HS-5 (cell line): Measurements from ENCODE around the gene PRDX6.
"Not testable (repeated sequence)": the region's sequence is repeated elsewhere in the genome, so short reads cannot be mapped to it uniquely, and the experiment has no call there.

Experiments used
- DNase-seq: peaks from one replicate; pipeline ENCODE4 v3.0.0-alpha.2; 2012; ENCODE audit warnings: low read depth

PRDX6 gene

GRCh38 chr1:173477286-173478093 is at the start of gene PRDX6:
PRDX6 (plus strand) TSS chr1:173477335; CDS start chr1:173477398, 63 bp downstream.
- peak; percentile 33 for DNase-seq

DNA sequence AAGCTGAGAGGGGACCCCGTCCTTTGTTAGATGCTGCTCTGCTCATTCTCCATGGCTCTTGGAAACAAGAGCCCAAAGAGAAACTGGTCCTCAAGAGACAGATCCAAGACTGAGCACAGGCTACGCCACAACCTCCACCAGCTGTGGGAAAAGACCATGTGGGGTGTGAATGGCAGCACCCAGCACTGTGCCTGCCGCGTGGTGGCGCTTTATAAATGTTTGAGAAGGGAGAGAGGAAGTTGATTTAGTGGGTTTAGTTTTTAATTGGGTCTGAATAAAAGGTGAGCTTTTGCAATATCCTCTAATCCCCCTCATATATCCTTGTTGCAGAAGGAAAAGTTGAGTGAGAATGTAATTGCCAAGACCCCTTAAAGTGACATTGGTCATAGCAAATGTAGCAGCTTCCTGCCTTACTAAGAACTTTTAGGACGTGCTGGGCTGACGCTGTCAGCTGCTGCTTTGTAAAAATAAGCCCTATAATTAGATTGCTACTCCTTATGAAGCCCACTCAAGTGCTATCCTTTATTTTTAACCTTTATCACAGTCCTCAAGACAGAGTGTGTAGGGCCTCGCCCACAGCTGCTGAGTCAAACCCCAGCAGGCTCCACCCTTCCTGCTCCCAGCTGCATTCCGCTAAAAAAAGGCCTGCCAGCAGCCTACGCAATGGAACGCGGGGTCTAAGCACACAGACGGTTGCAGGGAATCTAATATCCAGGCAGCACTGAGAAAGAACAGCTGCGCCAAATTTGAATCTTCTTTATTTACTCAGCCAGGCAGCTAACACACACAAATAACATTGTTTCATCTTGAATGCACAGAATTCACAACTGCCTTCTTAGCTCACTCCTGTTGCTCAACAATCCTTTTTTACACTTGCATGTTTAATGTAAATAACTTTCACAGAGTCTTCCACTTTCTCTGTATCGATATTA is 47.4 kb upstream of the PRDX6 start:
- peak; percentile 53 for DNase-seq

DNA sequence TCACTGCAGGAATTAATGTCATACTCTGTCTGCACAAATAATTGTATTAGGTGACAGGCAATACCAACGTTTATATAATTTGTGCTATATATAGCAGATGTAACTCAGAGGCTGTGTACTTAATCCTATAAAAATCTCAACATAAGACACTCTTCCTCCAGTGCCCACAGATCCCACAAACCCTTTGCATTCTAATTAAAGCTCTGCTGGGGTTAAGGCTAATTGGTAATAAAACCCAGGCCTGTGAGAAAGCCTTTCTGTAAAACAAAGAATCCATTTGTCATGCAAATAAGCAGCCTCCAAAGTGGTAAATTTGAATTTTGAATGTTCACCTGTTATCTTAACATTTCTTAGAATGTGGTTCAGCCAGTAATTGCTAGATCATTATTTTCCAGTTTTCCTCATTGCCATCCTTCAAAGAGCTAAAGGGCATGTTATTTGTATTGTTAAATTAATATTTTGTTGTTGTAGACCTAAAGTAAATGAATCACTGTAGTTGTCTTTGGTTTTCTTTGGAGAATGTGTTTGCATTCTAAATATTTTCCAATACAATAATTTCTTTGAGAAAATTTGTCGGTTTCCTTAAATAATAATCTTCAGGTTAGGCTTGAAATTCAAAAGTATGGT is 46.3 kb upstream of the PRDX6 start:
- no peak for DNase-seq

DNA sequence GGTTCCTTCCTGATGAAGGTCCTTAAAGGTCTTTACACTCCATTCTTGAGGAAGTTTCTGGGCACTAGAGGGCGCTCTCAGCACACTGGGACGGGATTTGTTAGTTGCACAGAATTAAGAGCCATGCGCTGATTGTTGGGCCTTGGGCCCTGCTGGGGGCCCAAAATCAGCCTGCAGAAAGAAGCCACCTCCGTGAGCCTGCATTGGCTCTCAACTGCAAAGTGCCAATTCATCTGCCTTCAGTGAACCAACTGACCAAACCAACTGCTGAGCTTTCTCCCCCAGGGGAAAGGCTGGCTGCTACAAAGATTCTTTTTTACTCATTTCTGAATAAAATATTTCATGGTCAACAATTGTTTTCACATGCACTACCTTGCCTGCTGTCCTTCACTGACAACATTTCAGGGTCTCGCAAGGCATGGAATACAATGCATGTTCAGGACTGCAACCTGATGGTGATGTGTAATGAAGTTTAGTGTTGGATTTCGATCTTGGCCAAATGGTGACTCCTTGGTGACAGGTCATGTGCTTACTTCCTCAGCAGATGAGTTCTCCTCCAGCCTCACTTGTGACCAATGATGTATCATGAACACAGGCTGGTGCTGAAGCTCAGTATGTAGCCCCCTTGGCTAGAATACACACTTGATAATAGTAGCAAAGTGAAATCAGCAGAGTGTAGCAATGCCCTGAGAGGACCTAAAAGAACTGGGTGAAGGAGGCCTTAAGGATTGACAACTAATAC is 45.7 kb upstream of the PRDX6 start:
- peak; percentile 67 for DNase-seq

- DNase-seq, result no peak
Observed at GRCh38 chr1:173432331-173432730, 44.8 kb upstream of the PRDX6 start.

- DNase-seq, result no peak
Observed at GRCh38 chr1:173433751-173434326, 43.3 kb upstream of the PRDX6 start.

- DNase-seq, result no peak
Observed at GRCh38 chr1:173436841-173437428, 40.2 kb upstream of the PRDX6 start.

DNA sequence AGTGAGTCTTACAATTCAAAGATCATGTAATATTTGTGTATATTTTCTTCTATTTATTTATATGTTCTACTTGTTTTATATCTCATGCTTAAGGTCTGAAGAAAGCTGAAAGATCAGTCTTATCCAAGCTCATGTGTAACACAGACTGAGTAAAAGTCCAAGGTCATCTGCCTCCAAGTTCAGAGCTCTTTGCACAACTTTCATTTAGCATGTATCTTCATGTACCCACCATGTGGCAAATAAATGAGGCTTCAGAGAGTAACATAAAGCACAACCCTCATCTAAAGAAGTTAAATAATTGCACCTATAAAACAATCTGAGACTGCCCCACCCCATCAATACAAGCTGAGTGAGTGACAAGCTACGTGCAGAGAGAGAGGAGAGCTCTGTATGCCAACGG is 38.5 kb upstream of the PRDX6 start:
- no peak for DNase-seq

DNA sequence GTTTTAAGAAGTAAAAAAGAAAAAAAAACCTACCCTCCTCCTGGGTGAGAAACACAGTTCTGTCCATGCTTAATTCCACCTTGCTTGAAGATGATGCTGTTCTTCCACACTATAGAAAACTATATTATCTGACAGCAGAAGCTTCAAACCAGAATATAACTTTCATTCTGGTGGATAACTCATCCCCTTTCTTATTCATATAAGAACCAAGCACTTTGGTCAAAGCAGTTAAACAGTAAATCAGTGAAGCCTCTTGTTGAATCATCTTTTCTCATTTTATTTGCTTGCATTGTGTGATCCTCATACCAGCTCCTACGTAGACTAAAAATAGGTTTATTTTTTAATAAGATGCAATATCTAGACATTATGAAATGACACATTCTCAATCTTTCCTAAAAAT is 36.7 kb upstream of the PRDX6 start:
- no peak for DNase-seq

GRCh38 chr1:173444757-173445156 is 32.4 kb upstream of the PRDX6 start:
- no peak for DNase-seq

DNA sequence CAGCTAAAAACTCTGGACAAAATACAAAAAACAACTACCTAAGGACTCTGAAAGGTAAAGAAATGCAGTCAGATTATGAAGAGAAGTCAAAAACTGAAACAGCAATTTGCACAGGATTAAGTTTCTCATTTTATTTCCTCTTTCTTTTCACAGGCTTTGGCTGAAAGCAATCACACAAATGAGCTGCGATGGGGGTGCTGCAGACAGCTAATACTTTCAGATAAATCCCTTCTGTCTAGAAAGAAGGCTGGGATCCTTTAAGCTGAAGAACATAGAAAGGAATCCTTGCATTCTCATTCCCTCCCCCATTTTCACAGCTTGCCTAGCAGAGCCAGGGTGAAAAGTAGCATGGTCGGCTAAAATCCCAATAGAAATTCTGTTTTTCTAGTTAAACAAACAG is 32.0 kb upstream of the PRDX6 start:
- DNase-seq, result no peak

- no peak for DNase-seq
Observed at GRCh38 chr1:173445656-173446055, 31.5 kb upstream of the PRDX6 start.

DNA sequence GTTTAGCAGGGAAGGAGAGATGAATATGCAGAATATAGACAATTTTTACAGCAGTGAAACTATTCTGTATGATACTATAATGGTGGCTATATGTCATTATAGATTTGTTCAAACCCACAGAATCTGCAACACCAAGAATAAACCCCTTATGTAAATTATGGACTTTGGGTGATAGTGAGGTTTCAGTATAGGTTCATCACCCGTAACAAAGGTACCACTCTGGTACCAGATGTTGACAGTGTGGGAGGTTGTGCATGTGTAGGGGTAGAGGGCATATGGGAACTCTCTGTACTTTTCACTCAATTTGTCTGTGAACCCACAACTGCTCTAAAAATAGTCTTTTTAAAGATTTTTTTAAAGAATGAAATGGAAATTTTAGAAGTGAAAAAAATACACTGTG is 29.9 kb upstream of the PRDX6 start:
- no peak for DNase-seq

GRCh38 chr1:173448945-173449344 is 28.2 kb upstream of the PRDX6 start:
- DNase-seq, result no peak

GRCh38 chr1:173451981-173452380 is 25.2 kb upstream of the PRDX6 start:
- DNase-seq, result no peak

GRCh38 chr1:173453982-173454381 is 23.2 kb upstream of the PRDX6 start:
- DNase-seq, result no peak

GRCh38 chr1:173454966-173455524 is 22.1 kb upstream of the PRDX6 start:
- no peak for DNase-seq

DNA sequence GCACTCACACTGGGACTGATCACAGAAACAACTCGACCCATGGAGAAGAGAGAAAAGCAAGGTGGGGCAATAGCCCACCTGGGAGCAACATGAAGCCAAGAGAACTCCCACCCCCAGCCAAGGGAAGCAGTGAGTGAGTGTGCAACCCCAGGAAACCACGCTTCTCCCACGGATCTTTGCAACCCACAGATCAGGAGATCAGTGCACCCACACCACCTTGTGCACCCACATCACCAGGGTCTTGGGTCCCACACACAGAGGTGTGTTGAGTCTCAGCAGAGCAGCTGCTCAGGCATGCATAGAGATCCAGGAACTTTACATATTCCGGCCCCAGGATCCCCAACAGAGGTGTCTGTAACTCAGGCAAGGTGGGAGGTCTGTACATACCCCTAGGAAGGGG is 17.2 kb upstream of the PRDX6 start:
- no peak for DNase-seq

GRCh38 chr1:173462666-173463065 is 14.5 kb upstream of the PRDX6 start:
- not testable (repeated sequence) for DNase-seq

- not testable (repeated sequence) for DNase-seq
Observed at GRCh38 chr1:173464185-173464584, 12.9 kb upstream of the PRDX6 start.

GRCh38 chr1:173467426-173467825 is 9.7 kb upstream of the PRDX6 start:
- DNase-seq, result no peak
